HG02970 (cell line): ENCODE data around the gene ENO3.

Experiments used
- ATAC-seq: cut with Tn5 transposase; IDR thresholded peaks from one replicate; pipeline ENCODE4 v1.9.1; 2021; ENCODE audit warnings: mild to moderate bottlenecking, moderate library complexity, moderate number of reproducible peaks; ENCODE audit not compliant: unreplicated experiment, low FRiP score

The ENO3 gene

DNA sequence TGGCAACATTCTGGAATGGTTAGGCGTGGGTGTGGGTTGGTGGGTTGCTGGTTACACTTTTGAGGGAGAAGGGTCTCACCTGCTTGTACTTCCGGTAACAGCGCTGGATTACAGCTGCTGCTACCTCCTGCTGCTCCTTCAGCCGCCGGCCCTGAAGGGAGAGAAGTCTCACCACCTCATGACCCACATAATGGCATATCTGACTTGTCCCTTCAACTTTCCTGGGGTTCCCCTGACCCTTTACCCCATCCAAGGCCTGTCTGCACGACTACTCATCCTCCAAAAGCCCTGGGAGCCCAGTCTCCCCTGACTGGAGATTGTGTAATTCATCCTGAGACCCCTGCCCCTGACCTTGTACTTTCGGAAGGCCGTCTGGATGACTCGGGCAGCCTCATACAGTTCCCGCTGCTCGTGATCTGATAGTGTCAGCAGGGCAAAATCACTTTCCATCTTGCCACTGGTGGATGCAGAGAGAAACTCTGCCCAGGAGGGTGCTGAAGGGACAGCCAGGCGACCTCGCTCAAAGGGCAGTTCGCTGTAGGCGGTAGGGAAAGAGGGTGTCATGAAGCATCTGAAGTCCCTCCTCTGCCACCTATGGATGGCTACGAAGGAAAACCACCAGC is 18.7 kb downstream of the ENO3 start:
- ATAC-seq, result no peak

GRCh38 chr17:4970273-4970672 is 19.4 kb downstream of the ENO3 start:
- no peak for ATAC-seq

DNA sequence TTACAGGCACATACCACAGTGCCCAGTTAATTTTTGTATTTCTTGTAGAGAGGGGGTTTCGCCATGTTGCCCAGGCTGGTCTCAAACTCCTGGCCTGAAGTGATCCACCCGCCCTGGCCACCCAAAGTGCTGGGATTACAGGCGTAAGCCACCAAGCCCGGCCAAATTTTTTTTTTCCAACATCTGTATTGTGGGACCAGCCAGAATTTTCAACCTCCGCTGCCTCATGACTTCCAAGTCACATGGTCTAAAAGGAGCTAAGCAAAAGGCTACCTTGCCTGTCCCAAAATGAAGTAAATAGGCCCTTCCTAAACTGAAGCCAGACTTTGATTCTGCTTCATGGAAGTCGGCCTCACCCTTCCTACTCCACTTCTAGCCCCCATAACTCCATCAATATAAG is 20.9 kb downstream of the ENO3 start:
- no peak for ATAC-seq

- no peak for ATAC-seq
Measured at GRCh38 chr17:4972322-4972721, 21.4 kb downstream of the ENO3 start.

DNA sequence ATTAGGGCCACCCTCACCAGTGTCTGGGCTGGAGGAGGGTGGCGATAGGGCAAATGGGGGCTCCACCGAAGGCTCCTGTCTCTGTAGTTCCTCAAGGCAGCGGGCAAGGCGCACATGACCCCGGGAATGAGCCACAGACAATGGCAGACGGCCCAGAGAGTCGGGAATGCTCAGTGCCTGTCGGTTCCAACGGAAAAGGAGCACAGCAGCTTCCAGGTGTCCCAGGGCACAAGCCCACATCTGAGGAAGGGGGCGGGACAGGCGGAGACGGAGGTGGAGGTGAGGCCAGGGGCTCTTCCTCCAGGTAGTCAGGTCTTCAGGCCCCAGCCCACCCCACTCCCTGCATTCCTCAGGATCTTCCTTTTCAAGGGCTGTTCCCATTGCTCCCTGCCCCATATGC is 21.8 kb downstream of the ENO3 start:
- no peak for ATAC-seq

DNA sequence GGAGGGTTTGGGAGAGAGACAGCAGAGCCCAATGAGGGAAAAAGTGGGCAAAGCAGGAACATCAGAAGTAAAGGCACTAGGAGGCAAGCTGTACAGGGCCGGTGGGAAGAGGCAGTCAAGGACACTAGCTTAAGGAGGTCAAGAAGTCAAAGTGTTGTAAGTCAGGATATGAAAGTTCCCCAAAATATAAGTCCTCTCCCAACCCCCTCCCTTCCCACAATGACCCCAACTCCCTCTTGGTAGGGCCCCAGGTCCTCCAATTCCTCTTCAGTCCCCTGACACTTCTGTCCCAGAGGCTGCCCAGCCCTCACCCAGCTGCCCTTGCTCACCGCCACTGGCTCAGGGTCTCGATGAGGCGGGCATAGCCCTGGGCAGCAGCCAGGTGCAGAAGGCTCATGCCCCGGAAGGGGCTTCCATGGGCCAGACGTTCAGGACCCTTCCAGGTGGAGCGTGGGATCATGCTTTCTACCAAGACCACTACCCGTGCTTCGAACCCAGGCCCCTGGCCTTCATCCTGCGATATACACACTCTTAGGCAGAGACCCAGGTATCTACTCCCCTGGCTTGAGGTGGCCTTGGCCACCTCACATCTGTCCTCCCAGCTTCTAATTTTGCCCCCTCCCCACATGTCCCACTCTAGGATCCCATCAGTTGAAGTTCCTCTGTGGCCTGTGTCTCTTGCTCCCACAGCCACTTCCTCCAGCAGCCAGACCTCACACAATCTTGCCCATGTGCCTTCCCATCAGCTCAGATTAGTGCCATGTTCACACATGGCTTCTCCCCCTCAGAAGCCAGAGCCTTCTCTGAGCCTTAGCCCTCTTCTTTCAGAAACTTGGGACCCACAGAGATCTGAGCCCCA is 22.6 kb downstream of the ENO3 start:
- no peak for ATAC-seq

DNA sequence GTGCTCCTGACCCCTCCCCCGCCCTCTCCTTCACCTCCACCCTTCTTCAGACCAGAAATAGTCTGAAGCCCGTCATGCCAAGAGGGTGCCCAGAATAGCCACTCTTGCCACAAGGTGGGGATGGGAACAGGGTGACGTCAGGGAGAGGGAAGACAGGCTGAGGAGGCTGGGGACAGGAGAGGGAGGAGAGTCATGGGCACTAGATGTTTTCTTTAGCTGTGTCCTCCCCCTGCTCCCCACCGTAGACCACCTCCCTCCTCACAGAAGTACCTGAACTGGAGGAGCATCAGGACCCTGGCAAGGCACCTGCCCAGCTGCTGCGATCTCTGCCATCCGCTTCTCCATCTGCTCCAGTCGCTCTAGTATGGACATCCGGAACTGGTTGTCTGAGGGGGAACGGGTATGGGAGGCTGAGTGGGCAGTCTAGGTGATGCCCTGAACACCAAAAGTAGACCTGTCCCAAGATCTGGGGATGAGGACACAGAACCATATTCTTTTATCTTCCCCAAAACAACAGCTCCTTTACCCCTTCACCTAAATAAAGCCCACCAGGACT is 23.3 kb downstream of the ENO3 start:
- ATAC-seq, result no peak

DNA sequence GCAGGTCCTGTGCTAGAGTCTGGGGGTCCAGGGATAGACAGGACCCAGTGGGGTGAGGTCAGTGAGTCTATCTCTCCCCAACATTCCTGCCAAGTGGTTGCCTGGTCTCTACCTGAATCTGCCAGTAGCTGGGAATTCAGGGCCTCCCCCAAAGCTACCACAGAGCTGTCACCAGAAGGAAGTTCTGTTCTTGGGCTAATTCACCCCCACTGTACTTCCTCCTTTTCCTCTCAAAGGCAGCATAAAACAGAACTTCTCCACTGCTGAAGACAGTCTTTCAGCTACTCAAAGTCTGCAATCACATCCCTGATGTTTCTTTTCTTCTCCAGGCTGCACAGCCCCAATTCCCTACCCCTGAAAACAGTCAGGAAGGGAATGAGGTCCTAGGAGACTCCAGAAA is 27.8 kb downstream of the ENO3 start:
- ATAC-seq, result no peak

- no peak for ATAC-seq
Measured at GRCh38 chr17:4980644-4981216, 29.8 kb downstream of the ENO3 start.

DNA sequence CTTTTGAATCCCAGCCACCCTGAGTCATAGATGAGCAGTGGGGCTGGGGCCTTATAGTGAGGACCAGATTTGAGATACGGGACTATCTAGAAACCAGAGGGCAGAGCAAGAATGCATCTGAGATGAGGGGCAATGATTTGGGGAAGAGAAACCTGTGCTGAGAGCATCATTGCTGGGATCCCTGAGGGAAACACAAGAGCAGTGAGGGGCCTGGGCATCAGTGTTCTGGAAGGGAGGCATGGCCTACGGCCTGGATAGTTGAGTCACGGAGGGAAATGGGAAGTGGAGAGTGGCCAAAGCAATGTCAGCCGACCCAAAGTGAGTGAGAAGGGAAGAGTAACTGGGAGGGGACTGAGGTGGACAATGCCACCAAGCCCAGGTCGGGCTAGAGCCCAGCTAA is 31.4 kb downstream of the ENO3 start:
- ATAC-seq, result no peak

DNA sequence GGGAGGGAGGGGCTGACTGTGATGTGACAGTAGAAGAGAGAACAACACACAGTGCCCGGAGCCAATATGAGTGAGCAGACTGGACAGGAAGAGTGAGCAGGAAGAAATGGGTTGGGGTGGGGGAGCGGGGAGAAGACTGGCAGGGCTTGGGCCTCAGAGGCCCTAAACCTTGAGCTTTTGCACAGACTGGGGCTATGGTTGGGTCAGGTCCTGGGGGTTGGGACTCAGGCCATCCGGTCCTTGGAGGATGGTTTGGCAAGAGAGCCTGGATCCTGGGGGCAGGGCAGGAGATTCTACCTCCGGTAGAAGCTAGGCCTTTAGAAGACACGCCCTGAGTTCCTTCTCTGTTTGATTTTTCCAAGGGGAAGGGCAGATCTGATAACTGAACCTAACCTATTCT is 35.5 kb downstream of the ENO3 start:
- ATAC-seq, result no peak

DNA sequence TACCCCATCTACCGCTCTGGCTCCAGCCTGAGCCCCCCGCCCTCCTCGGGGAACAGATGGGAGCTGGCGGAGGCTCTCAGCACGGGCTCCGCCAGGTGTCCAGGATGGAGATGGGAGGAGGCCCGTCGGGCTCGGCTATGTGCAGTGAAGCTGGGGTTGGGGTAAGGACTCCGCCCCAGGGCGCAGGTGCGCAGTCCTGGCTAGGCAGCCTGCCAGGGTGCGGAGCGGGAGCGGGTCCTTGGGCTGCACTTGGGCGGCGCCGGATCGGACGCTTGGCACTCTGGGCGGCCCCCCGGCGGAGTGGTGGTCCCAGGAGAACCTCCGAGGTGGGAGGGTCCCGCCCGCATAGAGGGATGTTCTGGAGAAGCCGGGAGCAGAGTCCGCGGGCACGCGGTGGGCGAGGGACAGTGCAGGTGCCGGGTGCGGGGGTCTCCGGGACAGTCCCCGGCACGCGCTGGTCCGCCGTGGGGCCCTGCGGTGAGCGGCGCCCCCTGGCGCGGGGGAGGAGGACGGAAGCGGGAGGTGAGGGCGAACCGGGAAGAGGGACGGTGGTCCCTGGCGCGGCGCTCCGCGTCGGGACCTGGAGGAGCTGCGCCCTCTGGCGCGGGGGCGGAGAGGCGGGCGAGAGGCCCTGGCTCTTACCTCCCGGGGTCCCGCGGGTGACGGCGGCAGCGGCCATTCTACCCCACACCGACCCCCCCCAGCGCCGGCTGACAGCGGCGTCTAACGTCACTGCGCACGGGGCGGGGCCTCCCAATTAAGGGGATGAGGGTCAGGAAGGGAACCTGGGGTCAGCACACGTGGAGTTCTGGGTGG is 36.2 kb downstream of the ENO3 start, which contains the start of gene CAMTA2:
Gene CAMTA2, minus strand, starts transcription at position 725 of the 816 bp plus-strand sequence. CDS start 1,453 bp downstream, outside the sequence.
- ATAC-seq, result peak; percentile 63

GRCh38 chr17:4987767-4988567 is 37.0 kb downstream of the ENO3 start:
- ATAC-seq, result no peak

GRCh38 chr17:4994081-4994595 is 43.2 kb downstream of the ENO3 start:
- ATAC-seq, result no peak

GRCh38 chr17:4997302-4998026 is 46.5 kb downstream of the ENO3 start, which contains the start of the genes INCA1 and KIF1C:
Gene INCA1 (minus strand): TSS chr17:4997522. CDS start chr17:4994437, 3,085 bp downstream.
Gene KIF1C (plus strand): TSS chr17:4997950. CDS start chr17:5000247, 2,297 bp downstream.
- peak; percentile 89 for ATAC-seq

DNA sequence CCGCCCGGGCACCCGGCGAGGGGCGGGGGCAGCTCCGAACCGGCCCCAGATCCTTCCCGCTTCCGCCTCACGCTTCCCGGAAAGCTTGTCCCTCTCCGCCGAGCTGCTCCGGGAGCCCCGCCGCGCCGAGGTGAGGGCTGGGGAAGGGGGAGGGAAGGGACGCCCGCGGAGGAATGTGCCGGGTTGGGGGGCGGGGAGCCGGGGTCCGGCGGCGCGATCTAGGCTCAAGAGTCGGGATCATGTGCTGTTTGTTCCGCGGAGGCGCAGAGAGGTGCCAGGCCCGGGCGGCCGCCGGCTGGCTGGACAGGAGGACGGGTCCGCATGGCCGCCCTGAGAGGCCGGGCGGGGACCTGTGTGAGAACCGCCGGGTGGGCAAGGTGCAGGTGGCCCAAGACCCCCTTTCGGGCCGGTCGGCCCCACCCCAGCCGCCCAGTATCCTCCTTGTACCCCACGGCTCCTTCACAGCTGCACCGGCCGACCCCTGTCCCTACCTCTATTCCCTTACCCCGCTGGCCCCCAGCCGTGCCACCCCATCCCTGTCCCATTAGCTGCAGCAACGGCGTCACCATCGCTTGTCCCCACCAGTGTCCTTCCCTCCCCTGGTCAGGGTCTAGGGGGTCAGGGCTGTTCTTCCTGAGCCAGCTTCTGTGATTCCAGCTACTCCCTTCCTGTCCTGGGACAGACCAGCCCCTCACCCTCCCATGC is 47.3 kb downstream of the ENO3 start:
- ATAC-seq, result peak; percentile 2

- no peak for ATAC-seq
Measured at GRCh38 chr17:4998732-4999429, 48.0 kb downstream of the ENO3 start.
